KMS-11 (cell line): Measurements from ENCODE around the gene DEDD.

Experiments
- H2AFZ ChIP-seq: fragments of 200-600 bp; sonication (generic); 2 replicates; pipeline ENCODE4 v1.6.1; 2016; ENCODE audit warnings: antibody characterized with exemption, mixed run types, low read depth
- H3K27ac ChIP-seq: fragments of 200-600 bp; sonication (generic); 2 replicates; pipeline ENCODE4 v1.6.1; 2016; ENCODE audit warnings: mild to moderate bottlenecking, mixed run types
- H3K27me3 ChIP-seq: fragments of 200-600 bp; sonication (generic); 2 replicates; pipeline ENCODE4 v1.6.1; 2017; ENCODE audit warnings: mild to moderate bottlenecking, low read depth, mixed run types, moderate library complexity; ENCODE audit not compliant: insufficient read depth
- H3K36me3 ChIP-seq: fragments of 200-600 bp; sonication (generic); 2 replicates; pipeline ENCODE4 v1.6.1; 2017; ENCODE audit warnings: mild to moderate bottlenecking, mixed run types; ENCODE audit not compliant: insufficient read depth
- H3K4me1 ChIP-seq: fragments of 200-600 bp; sonication (generic); 2 replicates; pipeline ENCODE4 v1.6.1; 2016; ENCODE audit warnings: mild to moderate bottlenecking, low read depth, mixed run types; ENCODE audit not compliant: poor library complexity, severe bottlenecking
- H3K4me2 ChIP-seq: fragments of 200-600 bp; sonication (generic); 2 replicates; pipeline ENCODE4 v1.7.0; 2016; ENCODE audit warnings: mild to moderate bottlenecking, mixed run types
- H3K4me3 ChIP-seq: fragments of 200-600 bp; sonication (generic); IDR thresholded peaks from 2 replicates; pipeline ENCODE4 v1.6.1; 2017; ENCODE audit warnings: low read depth, low read length, mixed read lengths; ENCODE audit not compliant: insufficient read depth
- H3K79me2 ChIP-seq: fragments of 200-600 bp; sonication (generic); 2 replicates; pipeline ENCODE4 v1.6.1; 2016; ENCODE audit warnings: low read depth, mixed run types; ENCODE audit not compliant: insufficient read depth
- H3K9ac ChIP-seq: fragments of 200-600 bp; sonication (generic); 2 replicates; pipeline ENCODE4 v1.6.1; 2016; ENCODE audit warnings: mild to moderate bottlenecking, mixed run types
- H4K20me1 ChIP-seq: fragments of 200-600 bp; sonication (generic); 2 replicates; pipeline ENCODE4 v1.6.1; 2016; ENCODE audit warnings: mild to moderate bottlenecking, mixed run types; ENCODE audit not compliant: insufficient read depth
- TF ChIP-seq, protein P1 (sequence below): fragments of 200-600 bp; sonication (generic); conservative IDR thresholded peaks from 2 replicates; pipeline ENCODE4 v1.6.1; 2017; ENCODE audit warnings: low read depth, mild to moderate bottlenecking, antibody characterized with exemption, low read length, moderate library complexity, mixed read lengths

DEDD gene

DNA sequence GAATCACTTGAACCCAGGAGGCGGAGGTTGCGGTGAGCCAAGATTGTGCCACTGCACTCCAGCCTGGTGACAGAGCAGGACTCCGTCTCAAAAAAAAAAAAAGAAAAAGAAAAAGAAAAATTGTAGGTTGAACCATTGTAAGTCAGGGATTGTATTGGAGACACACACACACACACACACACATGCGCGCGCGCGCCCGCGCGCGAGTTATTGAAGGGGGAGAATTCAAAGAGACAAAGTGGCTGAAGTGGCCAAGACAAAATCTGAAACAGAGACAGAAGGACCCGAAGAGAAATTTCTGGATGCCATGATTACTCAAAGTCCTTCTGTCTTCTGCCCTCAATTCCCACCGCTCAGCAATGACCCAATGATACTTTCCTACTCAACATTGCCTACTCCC, 38.0 kb downstream of the DEDD start:
- H3K4me2 ChIP-seq: no peak overlapping the region
- H3K36me3 ChIP-seq: no peaks in the 10 kb centered on the region
- H3K27ac ChIP-seq: no peak overlapping the region
- no peak overlapping the region for H3K9ac ChIP-seq
- no peaks in the 10 kb centered on the region for H4K20me1 ChIP-seq
- no peaks in the 10 kb centered on the region for H3K27me3 ChIP-seq
- TF ChIP-seq, protein P1, sequence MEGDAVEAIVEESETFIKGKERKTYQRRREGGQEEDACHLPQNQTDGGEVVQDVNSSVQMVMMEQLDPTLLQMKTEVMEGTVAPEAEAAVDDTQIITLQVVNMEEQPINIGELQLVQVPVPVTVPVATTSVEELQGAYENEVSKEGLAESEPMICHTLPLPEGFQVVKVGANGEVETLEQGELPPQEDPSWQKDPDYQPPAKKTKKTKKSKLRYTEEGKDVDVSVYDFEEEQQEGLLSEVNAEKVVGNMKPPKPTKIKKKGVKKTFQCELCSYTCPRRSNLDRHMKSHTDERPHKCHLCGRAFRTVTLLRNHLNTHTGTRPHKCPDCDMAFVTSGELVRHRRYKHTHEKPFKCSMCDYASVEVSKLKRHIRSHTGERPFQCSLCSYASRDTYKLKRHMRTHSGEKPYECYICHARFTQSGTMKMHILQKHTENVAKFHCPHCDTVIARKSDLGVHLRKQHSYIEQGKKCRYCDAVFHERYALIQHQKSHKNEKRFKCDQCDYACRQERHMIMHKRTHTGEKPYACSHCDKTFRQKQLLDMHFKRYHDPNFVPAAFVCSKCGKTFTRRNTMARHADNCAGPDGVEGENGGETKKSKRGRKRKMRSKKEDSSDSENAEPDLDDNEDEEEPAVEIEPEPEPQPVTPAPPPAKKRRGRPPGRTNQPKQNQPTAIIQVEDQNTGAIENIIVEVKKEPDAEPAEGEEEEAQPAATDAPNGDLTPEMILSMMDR: no peak
- H2AFZ ChIP-seq: no peak overlapping the region
- no peaks in the 10 kb centered on the region for H3K79me2 ChIP-seq
- H3K4me1 ChIP-seq: peaks cover 14% of the 10 kb centered on the region
- no peak overlapping the region for H3K4me3 ChIP-seq

DNA sequence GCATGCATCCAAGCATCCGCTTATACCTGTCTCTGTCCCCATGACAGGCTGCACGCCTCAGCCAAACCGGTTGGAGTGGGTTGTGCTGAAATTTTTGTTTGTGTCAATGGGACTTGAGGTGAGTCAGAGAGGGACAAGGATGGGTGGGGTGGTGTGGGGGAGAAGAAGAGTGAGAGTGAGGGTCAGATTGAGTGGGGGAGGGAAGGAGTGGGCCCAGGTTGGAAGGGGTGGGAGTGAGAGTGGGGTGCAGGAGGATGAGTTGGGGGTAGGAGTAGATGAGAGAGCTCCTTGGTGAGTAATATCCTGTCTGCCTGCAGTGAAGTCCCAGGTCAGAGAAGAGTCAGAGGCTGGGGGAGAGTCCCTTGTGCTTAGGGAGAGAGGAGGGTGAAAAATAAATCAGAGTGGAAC, 39.8 kb downstream of the DEDD start:
- no peaks in the 10 kb centered on the region for H3K27me3 ChIP-seq
- H3K4me2 ChIP-seq: no peak overlapping the region
- H2AFZ ChIP-seq: no peak overlapping the region
- no peak overlapping the region for H3K27ac ChIP-seq
- no peaks in the 10 kb centered on the region for H3K79me2 ChIP-seq
- no peak overlapping the region for H3K9ac ChIP-seq
- peaks cover 7% of the 10 kb centered on the region for H3K4me1 ChIP-seq
- H3K36me3 ChIP-seq: no peaks in the 10 kb centered on the region
- no peaks in the 10 kb centered on the region for H4K20me1 ChIP-seq
- H3K4me3 ChIP-seq: no peak overlapping the region
- TF ChIP-seq, protein P1: no peak

DNA sequence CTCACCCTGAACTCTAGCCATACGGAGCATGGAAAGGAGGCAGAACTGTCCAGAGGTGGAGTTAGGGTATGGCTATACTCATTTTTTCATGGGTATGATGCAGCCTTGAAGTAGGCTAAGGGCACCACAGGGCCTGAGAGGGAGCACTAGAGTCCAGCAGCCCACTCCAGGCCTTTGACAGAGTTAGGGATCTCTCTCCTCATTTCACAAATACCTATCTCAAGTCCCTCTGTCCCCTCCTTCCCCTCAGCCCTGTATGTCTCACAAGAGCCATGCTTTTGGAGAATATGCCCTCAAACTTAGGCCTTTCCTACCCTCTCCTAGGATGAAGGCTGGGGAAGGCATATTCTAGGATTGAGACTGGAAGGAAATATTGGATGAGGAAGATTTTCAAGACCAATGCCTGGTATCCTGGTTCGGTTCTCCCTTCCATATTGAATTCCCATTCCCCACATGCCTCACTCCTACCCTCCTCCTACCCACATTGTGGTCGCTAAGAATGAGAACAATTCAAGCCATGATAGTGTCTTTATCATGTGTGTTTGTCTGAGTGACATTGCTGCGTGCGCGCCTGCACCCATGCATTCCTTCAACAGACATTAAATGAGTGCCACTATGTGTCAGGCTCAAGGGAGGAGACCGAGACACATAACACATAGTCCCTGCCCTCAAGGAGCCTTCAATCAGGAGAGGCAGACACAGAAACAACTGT, 40.5 kb downstream of the DEDD start:
- TF ChIP-seq, protein P1: no peak
- H3K4me1 ChIP-seq: peaks cover 2% of the 10 kb centered on the region
- no peak overlapping the region for H3K27ac ChIP-seq
- no peaks in the 10 kb centered on the region for H4K20me1 ChIP-seq
- H3K4me2 ChIP-seq: no peak overlapping the region
- H2AFZ ChIP-seq: no peak overlapping the region
- H3K27me3 ChIP-seq: no peaks in the 10 kb centered on the region
- no peak overlapping the region for H3K4me3 ChIP-seq
- H3K79me2 ChIP-seq: no peaks in the 10 kb centered on the region
- no peaks in the 10 kb centered on the region for H3K36me3 ChIP-seq
- no peak overlapping the region for H3K9ac ChIP-seq

DNA sequence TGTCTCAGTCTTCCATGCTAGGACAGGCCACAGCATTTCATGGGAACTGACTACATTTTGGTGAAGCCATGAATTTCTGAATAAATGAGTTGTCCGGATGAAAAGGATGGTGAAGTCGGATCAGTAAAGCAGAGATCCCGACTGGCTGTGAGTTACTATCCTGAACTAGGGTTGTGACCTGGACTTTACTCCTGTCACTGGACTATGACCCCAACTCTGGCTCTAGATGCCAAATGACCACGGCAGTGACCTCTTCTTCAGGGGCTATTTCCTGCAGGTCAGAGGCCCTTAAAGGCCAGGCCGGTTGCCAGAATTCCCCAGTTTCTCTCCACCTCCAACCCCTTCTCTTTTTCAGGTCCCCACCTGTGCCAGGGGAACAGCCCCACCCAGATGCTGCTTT, 41.4 kb downstream of the DEDD start:
- no peaks in the 10 kb centered on the region for H4K20me1 ChIP-seq
- no peaks in the 10 kb centered on the region for H3K4me1 ChIP-seq
- H3K4me2 ChIP-seq: no peak overlapping the region
- H3K9ac ChIP-seq: no peak overlapping the region
- no peak overlapping the region for H3K4me3 ChIP-seq
- no peaks in the 10 kb centered on the region for H3K27me3 ChIP-seq
- no peak overlapping the region for H2AFZ ChIP-seq
- TF ChIP-seq, protein P1: no peak
- H3K27ac ChIP-seq: no peak overlapping the region
- H3K79me2 ChIP-seq: no peaks in the 10 kb centered on the region
- no peaks in the 10 kb centered on the region for H3K36me3 ChIP-seq
